Upper lobe of left lung (tissue), 6 donors: ENCODE measurements around the gene RGS7BP. TPM values are rescaled to one million over a fixed set of nuclear protein-coding genes. Genes with fewer than 3 reads are reported as not detected.

Source experiments
- ATAC-seq, 2 donors: fragments of 200-7000 bp; cut with Tn5 transposase; one replicate each; pipeline ENCODE4 v1.9.1; 2022; ENCODE audit warnings: mild to moderate bottlenecking in 2 of 2, moderate library complexity in 2 of 2; ENCODE audit not compliant: low FRiP score in 2 of 2
- DNase-seq, 2 donors: peaks; one replicate each; pipeline ENCODE4 v3.0.0-alpha.2; 2019 to 2020
- H3K27ac ChIP-seq, 4 donors: fragments of 200-600 bp; sonication (generic); one replicate each; pipeline ENCODE4 v1.5.1; 2016 to 2019
- H3K27me3 ChIP-seq, 4 donors: fragments of 200-600 bp; sonication (generic); one replicate each; pipeline ENCODE4 v1.5.1; 2017 to 2019
- H3K36me3 ChIP-seq, 4 donors: fragments of 200-600 bp; sonication (generic); one replicate each; pipeline ENCODE4 v1.5.1; 2016 to 2019
- H3K4me1 ChIP-seq, 4 donors: fragments of 200-600 bp; sonication (generic); one replicate each; pipeline ENCODE4 v1.5.1; 2018 to 2019
- H3K4me3 ChIP-seq, 4 donors: fragments of 200-600 bp; sonication (generic); one replicate each; pipeline ENCODE4 v1.5.1; 2017 to 2019; ENCODE audit warnings: mild to moderate bottlenecking in 2 of 4, moderate library complexity in 1 of 4
- H3K9me3 ChIP-seq, 4 donors: fragments of 200-600 bp; sonication (generic); one replicate each; pipeline ENCODE4 v1.5.1; 2018 to 2019
- EP300 ChIP-seq, 4 donors: sonication (generic); formaldehyde crosslinking; IDR thresholded peaks; one replicate each; pipeline ENCODE4 v1.5.1; 2017; ENCODE audit warnings: antibody characterized with exemption in 4 of 4, control low read depth in 2 of 4
- POLR2A ChIP-seq, 4 donors: fragments of 450-650 bp; IDR thresholded peaks; one replicate each; pipeline ENCODE4 v1.5.1; 2016 to 2017; ENCODE audit warnings: antibody characterized with exemption in 4 of 4, mild to moderate bottlenecking in 2 of 4
- POLR2AphosphoS5 ChIP-seq, 2 donors: sonication (generic); formaldehyde crosslinking; IDR thresholded peaks; one replicate each; pipeline ENCODE4 v1.5.1; 2017; ENCODE audit warnings: antibody characterized with exemption in 2 of 2
- WGBS, 2 donors: methylation state at CpG; one replicate each; pipeline ENCODE4 v1.1.5; 2017 to 2018; 5-methylcytosine and 5-hydroxymethylcytosine counted together
- total RNA-seq, 6 donors: library from RNA; depleted of rRNA in 4 of 6; stranded (reverse); fragments of >200 nt in 4 of 6; gene quantifications; one replicate each; pipeline versions ENCODE4 v1.1.0 to v1.2.1, GENCODE V29; 2016 to 2021
- TF ChIP-seq, protein P1 (sequence below), 6 experiments: fragments of 450-650 bp in 4 of 6; fragments of 200-600 bp in 2 of 6; sonication (generic) in 2 of 6; IDR thresholded peaks; one replicate each; pipeline ENCODE4 v1.5.1; 2016 to 2019; ENCODE audit warnings: antibody characterized with exemption in 6 of 6
- donor health status: DM: no; HTN: no; CAD: no; lungs with moderate emphysema.
- donor health status: DM: no; HTN: yes; CAD: no; lungs with severe emphysema.

RGS7BP gene
- total RNA-seq: 1 to 10 TPM in 5 of 6 donors, not detected in 1; 1.5 to 3.7 (median 1.8) TPM

DNA sequence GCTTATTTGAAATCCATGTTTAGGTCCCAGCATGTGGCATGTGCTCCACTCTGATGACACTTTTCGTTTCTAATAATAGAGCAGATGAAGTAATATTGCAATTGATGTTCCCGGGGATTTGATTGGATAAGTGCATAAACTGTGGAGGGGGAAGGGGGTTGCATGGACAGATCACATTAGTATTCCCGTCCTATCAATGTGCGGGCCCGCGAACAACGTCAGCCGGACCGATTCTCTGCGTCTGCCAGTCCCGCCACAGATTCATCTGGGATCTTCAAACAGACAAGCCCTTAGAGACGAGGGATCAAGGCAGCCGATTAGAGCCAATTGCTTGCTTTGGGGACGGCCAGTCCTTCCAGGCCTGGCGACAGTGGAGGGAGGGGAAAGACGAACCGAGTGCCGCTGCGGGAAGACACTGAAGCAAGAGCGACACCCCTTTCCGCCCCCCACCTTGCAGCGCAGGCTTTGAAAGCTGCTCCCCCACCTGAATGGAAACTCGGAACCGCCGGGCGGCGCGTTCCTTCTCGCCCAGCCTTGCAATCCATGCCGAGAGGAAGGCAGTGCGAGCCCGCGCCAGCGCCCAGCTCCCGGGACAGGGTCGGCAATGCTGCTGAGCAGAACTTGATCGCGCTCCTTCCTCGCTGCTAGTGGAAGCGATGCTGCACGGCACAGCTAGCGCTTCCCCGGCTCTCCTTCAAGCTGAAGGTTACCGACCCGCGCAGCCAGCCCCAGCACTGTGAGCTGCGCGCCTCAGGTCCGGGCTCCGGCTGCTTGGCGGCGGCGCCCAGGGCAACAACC lies at the start of gene RGS7BP:
Gene RGS7BP (plus strand): TSS at position 247 of the 798 bp plus-strand sequence. CDS start 610 bp downstream, outside the sequence.
- Histone ChIP-seq H3K4me1 (peaks cover 0 to 18% (median 8%) of the 10 kb centered on the region in 4 donors), H3K9me3 (no peaks in the 10 kb centered on the region), H3K36me3 (no peaks in the 10 kb centered on the region), H3K27me3 (peaks cover 0 to 4% (median 1%) of the 10 kb centered on the region in 4 donors), H3K4me3 (peak within 1 kb of the TSS; percentile 25 to 56 (median 47)), H3K27ac (peak within 1 kb of the TSS in 2 of 4 donors; percentile 12 to 62)
- ATAC-seq: peak; percentile 67 to 80
- TF ChIP-seq, protein P1, sequence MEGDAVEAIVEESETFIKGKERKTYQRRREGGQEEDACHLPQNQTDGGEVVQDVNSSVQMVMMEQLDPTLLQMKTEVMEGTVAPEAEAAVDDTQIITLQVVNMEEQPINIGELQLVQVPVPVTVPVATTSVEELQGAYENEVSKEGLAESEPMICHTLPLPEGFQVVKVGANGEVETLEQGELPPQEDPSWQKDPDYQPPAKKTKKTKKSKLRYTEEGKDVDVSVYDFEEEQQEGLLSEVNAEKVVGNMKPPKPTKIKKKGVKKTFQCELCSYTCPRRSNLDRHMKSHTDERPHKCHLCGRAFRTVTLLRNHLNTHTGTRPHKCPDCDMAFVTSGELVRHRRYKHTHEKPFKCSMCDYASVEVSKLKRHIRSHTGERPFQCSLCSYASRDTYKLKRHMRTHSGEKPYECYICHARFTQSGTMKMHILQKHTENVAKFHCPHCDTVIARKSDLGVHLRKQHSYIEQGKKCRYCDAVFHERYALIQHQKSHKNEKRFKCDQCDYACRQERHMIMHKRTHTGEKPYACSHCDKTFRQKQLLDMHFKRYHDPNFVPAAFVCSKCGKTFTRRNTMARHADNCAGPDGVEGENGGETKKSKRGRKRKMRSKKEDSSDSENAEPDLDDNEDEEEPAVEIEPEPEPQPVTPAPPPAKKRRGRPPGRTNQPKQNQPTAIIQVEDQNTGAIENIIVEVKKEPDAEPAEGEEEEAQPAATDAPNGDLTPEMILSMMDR (IDR thresholded peaks at IDR 0.05): peak in 4 of 6 experiments; percentile 4 to 19 (median 12)
- TF ChIP-seq POLR2AphosphoS5 (IDR thresholded peaks at IDR 0.05) (peak in 1 of 2 donors; percentile 34), POLR2A (IDR thresholded peaks at IDR 0.05) (no peak)
- 2 to 6% methylated on average over 18 to 49 of the region's 53 CpGs for WGBS, 2 donors
- peak; percentile 28 to 88 for DNase-seq

DNA sequence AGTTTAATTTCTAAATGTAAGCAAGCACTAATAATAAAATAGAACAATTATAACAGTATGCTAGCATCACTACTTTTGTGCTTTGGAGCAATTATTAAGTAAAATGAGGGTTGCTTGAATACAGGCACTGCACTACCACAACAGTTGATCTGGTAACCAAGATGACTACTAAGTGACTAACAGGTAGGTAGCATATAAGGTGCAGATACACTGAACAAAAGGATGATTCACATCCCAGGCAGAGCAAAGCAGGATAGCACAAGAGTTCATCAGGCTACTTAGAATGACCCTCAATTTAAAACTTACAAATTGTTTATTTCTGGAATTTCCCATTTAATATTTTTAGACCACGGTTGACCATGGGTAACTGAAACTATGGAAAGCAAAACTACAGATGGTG lies 48.0 kb upstream of the RGS7BP start:
- H3K9me3 ChIP-seq: no peaks in the 10 kb centered on the region
- no peaks in the 10 kb centered on the region for H3K27me3 ChIP-seq
- TF ChIP-seq, protein P1 (IDR thresholded peaks at IDR 0.05): no peak
- TF ChIP-seq POLR2AphosphoS5 (IDR thresholded peaks at IDR 0.05) (no peak), EP300 (IDR thresholded peaks at IDR 0.05) (no peak), POLR2A (IDR thresholded peaks at IDR 0.05) (no peak)
- no peaks in the 10 kb centered on the region for H3K4me1 ChIP-seq
- no peak overlapping the region for H3K4me3 ChIP-seq
- WGBS, 2 donors: 69 to 71% methylated on average over 1 of the region's 1 CpG
- H3K36me3 ChIP-seq: no peaks in the 10 kb centered on the region
- ATAC-seq (no peak), DNase-seq (no peak)
- H3K27ac ChIP-seq: no peak overlapping the region

DNA sequence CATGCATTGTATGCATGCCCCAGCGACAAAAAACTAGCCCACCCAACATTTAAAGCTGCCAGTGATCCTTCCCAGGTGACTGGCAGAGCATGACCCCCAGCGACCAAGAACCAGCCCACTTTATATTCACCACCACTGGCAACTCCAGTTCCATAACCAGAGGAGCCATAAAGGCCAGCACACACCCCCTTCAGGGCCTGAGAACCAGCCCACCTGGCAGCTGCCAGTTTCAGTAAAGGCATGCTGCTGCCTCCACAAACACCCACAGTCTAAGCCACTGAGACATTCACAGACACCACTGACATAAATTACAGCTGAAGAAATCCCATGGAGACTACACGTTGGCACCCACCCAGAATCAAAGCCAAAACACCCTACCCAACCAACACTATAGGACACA lies 46.9 kb upstream of the RGS7BP start:
- no peak overlapping the region for H3K27ac ChIP-seq
- no peaks in the 10 kb centered on the region for H3K27me3 ChIP-seq
- no peak overlapping the region for H3K4me3 ChIP-seq
- 70 to 76% methylated on average over 3 of the region's 3 CpGs for WGBS, 2 donors
- no peak for DNase-seq
- H3K9me3 ChIP-seq: peaks cover 0 to 3% (median 0%) of the 10 kb centered on the region in 4 donors
- H3K4me1 ChIP-seq: no peaks in the 10 kb centered on the region
- H3K36me3 ChIP-seq: no peaks in the 10 kb centered on the region
- TF ChIP-seq EP300 (IDR thresholded peaks at IDR 0.05): no peak
- TF ChIP-seq, protein P1 (IDR thresholded peaks at IDR 0.05): no peak
- TF ChIP-seq POLR2AphosphoS5 (IDR thresholded peaks at IDR 0.05): no peak
- no peak for TF ChIP-seq POLR2A (IDR thresholded peaks at IDR 0.05)
- ATAC-seq: no peak

DNA sequence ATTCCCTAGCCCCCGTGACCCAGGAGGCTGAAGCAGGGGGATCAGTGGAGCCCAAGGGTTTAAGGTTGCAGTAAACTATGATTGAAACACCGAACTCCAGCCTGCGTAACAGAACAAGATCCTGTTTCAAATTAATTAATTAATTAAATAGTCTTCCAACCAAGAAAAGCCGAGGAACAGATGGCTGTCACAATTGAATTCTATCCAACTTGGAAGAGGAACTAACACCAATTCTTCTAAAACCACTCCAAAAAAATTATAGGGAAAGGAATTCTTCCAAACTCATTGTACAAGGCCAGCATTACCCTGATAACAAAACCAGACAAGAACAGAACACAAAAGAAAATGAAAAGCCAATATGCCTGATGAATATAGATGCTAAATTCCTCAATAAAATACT lies 43.4 kb upstream of the RGS7BP start:
- no peak for DNase-seq
- no peak for ATAC-seq
- no peaks in the 10 kb centered on the region for H3K27me3 ChIP-seq
- H3K36me3 ChIP-seq: no peaks in the 10 kb centered on the region
- no peak overlapping the region for H3K4me3 ChIP-seq
- 65 to 66% methylated on average over 4 of the region's 4 CpGs for WGBS, 2 donors
- H3K4me1 ChIP-seq: no peaks in the 10 kb centered on the region
- peaks cover 0 to 3% (median 0%) of the 10 kb centered on the region in 4 donors for H3K9me3 ChIP-seq
- no peak for TF ChIP-seq POLR2AphosphoS5 (IDR thresholded peaks at IDR 0.05)
- TF ChIP-seq EP300 (IDR thresholded peaks at IDR 0.05): no peak
- TF ChIP-seq, protein P1 (IDR thresholded peaks at IDR 0.05): no peak
- TF ChIP-seq POLR2A (IDR thresholded peaks at IDR 0.05): no peak
- no peak overlapping the region for H3K27ac ChIP-seq
